Ascending aorta (tissue), 2 donors: ENCODE results near the gene MRPS23. TPM values are rescaled to one million over a fixed set of nuclear protein-coding genes. Genes with fewer than 3 reads are reported as not detected.

ENCODE experiments used
- DNase-seq, 2 donors: peaks; one replicate each; pipeline ENCODE4 v3.0.0-alpha.2; 2019; ENCODE audit warnings: low spot score in 2 of 2
- H3K27ac ChIP-seq, 2 donors: fragments of 200-600 bp; sonication (generic); one replicate each; pipeline ENCODE4 v1.5.1; 2016 to 2017; ENCODE audit warnings: mild to moderate bottlenecking in 1 of 2
- H3K27me3 ChIP-seq: fragments of 200-600 bp; sonication (generic); one replicate; pipeline ENCODE4 v1.5.1; 2017
- H3K36me3 ChIP-seq, 2 donors: fragments of 200-600 bp; sonication (generic); one replicate each; pipeline ENCODE4 v1.5.1; 2016
- H3K4me1 ChIP-seq, 2 donors: fragments of 200-600 bp; sonication (generic); one replicate each; pipeline ENCODE4 v1.5.1; 2016 to 2017; ENCODE audit warnings: mild to moderate bottlenecking in 1 of 2
- H3K4me3 ChIP-seq, 2 donors: fragments of 200-600 bp; sonication (generic); one replicate each; pipeline ENCODE4 v1.5.1; 2016 to 2017; ENCODE audit warnings: mild to moderate bottlenecking in 1 of 2
- H3K9me3 ChIP-seq, 2 donors: fragments of 200-600 bp; sonication (generic); one replicate each; pipeline ENCODE4 v1.5.1; 2016
- intact Hi-C: fragments of 100-400 bp; cut with DNase I; formaldehyde crosslinking; loops from one replicate; pipeline ENCODE4 v1.15.1; 2023
- total RNA-seq: library from RNA; depleted of rRNA; stranded (reverse); fragments of >200 nt; gene quantifications from one replicate; pipeline ENCODE4 v1.1.0, GENCODE V29; 2016
- TF ChIP-seq, protein P1 (sequence below), 3 experiments: fragments of 200-600 bp in 2 of 3; fragments of 450-650 bp in 1 of 3; sonication (generic) in 2 of 3; IDR thresholded peaks; one replicate each; pipeline ENCODE4 v1.5.1; 2016 to 2019; ENCODE audit warnings: antibody characterized with exemption in 3 of 3, mild to moderate bottlenecking in 1 of 3, moderate library complexity in 1 of 3

MRPS23 gene
- total RNA-seq, 1 donor from 2014 or later = 2.0 TPM

DNA sequence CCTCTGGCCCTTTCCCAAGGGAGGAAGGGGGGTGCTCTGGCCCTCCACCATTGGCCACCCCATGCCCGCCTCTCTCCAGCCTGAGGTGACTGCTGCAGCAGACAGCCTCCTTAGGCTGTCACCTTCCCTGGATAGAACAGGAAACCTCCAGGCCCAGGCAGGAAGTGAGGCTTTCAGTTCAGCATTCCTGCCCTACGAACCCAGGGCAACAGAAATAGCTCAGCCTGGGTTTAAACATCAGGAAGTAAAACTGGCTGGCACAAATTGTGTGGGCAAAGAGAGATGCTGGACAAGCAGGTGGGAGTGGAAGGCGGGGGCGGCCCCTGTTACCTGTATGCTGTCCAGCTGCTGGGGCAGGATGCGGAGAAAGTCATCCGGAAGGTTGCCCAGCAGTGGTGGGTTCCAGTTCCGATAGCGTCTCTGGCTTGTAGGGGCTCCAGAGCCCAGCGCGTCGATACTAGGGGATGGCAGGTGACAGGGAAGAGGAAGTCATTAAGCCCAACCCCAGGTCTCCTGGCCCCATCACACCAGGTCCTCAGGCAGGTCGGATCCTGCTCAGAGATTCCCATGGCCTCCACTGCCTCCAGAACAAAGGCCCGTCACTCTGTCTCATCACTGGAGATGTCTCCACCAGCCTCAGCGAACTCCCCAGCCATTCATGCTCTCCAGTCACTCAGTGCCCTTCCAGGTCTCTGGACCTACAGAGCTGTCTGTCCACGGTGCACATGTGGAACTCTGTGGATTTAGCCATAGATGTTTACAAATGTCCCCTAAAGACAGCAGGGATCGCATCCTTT, 23.6 kb upstream of the MRPS23 start:
- peaks cover 44 to 56% of the 10 kb centered on the region in 2 donors for H3K4me1 ChIP-seq
- peaks cover 13 to 15% of the 10 kb centered on the region in 2 donors for H3K36me3 ChIP-seq
- intact Hi-C loops = no loop called here
- H3K27me3 ChIP-seq = no peaks in the 10 kb centered on the region
- TF ChIP-seq, protein P1, sequence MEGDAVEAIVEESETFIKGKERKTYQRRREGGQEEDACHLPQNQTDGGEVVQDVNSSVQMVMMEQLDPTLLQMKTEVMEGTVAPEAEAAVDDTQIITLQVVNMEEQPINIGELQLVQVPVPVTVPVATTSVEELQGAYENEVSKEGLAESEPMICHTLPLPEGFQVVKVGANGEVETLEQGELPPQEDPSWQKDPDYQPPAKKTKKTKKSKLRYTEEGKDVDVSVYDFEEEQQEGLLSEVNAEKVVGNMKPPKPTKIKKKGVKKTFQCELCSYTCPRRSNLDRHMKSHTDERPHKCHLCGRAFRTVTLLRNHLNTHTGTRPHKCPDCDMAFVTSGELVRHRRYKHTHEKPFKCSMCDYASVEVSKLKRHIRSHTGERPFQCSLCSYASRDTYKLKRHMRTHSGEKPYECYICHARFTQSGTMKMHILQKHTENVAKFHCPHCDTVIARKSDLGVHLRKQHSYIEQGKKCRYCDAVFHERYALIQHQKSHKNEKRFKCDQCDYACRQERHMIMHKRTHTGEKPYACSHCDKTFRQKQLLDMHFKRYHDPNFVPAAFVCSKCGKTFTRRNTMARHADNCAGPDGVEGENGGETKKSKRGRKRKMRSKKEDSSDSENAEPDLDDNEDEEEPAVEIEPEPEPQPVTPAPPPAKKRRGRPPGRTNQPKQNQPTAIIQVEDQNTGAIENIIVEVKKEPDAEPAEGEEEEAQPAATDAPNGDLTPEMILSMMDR (IDR thresholded peaks at IDR 0.05) = no peak
- peak overlapping the region in 1 of 2 donors; percentile 49 for H3K4me3 ChIP-seq
- H3K27ac ChIP-seq = peak overlapping the region; percentile 80 to 85
- H3K9me3 ChIP-seq = no peaks in the 10 kb centered on the region
- DNase-seq = no peak

DNA sequence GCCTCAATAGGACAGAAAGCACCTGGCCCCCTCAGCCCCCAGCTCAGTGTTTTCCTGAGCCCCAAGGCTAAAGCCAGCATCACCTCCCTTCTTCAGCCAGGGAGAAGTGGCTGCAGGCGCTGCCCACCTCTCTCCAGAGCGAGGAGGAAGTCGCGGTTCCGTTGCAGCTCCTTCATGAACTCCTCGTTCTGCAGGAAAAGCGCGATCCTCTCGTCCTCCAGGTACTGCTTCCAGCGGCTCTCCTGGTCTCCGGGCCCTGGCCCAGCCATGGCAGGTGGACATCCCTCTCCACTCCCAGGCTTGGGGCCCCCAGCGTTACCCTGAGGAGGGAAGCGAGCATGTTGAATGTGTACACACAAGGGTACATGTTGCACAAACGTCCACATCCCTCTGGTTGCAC, 22.7 kb upstream of the MRPS23 start:
- H3K36me3 ChIP-seq = peaks cover 12 to 13% of the 10 kb centered on the region in 2 donors
- H3K27ac ChIP-seq = no peak overlapping the region
- no peaks in the 10 kb centered on the region for H3K27me3 ChIP-seq
- TF ChIP-seq, protein P1 (IDR thresholded peaks at IDR 0.05) = no peak
- DNase-seq = no peak
- intact Hi-C loops = no loop called here
- no peaks in the 10 kb centered on the region for H3K9me3 ChIP-seq
- H3K4me3 ChIP-seq = no peak overlapping the region
- peaks cover 52 to 64% of the 10 kb centered on the region in 2 donors for H3K4me1 ChIP-seq

DNA sequence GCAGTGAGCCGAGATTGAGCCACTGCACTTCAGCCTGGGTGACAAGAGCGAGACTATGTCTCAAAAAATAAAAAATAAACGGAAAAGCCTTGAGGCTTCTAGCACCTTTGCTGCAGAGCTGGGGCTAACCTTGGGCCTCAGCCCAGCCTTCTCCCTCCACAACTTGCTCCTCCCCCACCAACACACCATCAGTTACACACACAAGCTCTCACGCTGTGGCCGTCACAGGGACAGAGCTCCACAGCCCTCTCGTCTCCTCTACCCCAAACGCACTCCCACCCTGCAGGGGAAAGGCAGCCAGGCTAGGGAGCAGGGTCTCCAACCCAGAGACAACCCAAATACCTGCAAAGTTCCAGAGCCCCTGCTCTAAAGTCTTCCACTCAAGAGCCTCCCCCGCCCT, 22.0 kb upstream of the MRPS23 start:
- DNase-seq = no peak
- Histone ChIP-seq H3K27ac (no peak overlapping the region), H3K4me3 (no peak overlapping the region), H3K4me1 (peaks cover 55 to 71% of the 10 kb centered on the region in 2 donors), H3K27me3 (no peaks in the 10 kb centered on the region), H3K36me3 (peaks cover 12 to 13% of the 10 kb centered on the region in 2 donors), H3K9me3 (no peaks in the 10 kb centered on the region)
- intact Hi-C loops = no loop called here
- TF ChIP-seq, protein P1 (IDR thresholded peaks at IDR 0.05) = no peak

GRCh38 chr17:57871155-57871554, 21.3 kb upstream of the MRPS23 start:
- H3K4me1 ChIP-seq = peaks cover 52 to 67% of the 10 kb centered on the region in 2 donors
- peaks cover 12 to 17% of the 10 kb centered on the region in 2 donors for H3K36me3 ChIP-seq
- H3K9me3 ChIP-seq = no peaks in the 10 kb centered on the region
- intact Hi-C loops = no loop called here
- TF ChIP-seq, protein P1 (IDR thresholded peaks at IDR 0.05) = no peak
- H3K4me3 ChIP-seq = no peak overlapping the region
- no peaks in the 10 kb centered on the region for H3K27me3 ChIP-seq
- no peak overlapping the region for H3K27ac ChIP-seq
- DNase-seq = no peak

- H3K4me1 ChIP-seq = peaks cover 44 to 60% of the 10 kb centered on the region in 2 donors
- peaks cover 12 to 20% of the 10 kb centered on the region in 2 donors for H3K36me3 ChIP-seq
- TF ChIP-seq, protein P1 (IDR thresholded peaks at IDR 0.05) = no peak
Observed at GRCh38 chr17:57870283-57870635, 20.4 kb upstream of the MRPS23 start.

More at GRCh38 chr17:57870283-57870635, 20.4 kb upstream of the MRPS23 start:
- Histone ChIP-seq H3K27ac (peak overlapping the region in 1 of 2 donors; percentile 83), H3K9me3 (no peaks in the 10 kb centered on the region), H3K4me3 (no peak overlapping the region), H3K27me3 (no peaks in the 10 kb centered on the region)
- no peak for DNase-seq
- intact Hi-C loops = no loop called here
